Measurements from ENCODE around the gene PPARA.

DNA sequence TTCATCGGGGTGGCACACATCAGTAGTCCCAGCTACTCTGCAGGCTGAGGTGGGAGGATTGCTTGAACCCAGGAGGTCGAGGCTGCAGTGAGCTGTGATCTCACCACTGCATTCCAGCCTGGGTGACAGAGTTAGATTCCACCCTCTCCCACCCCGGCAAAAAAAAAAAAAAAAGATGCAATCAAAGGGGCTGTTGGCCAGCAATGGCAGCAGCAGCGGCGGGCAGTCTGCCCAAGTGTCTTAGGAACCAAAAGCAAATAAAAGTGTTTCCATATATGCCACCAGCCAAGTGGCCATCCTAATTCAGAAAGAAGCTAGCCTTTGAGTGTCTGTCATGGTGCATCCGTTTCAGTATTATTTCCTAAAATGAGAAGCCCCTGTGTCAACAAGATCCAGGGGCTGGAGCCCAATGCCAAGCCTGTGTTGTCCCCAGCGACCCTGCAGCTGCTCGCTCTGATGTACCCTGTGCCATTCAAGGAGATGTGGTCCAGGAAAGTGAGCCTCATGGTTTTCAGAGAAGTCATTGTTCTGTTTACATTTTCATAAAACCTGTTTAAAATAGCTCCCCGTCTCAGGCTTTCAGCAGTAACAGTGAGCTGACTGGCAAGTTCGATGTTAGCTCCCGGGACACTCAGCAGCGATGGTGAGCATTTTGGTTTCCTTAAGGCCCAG is 87.3 kb downstream of the PPARA start:
- TF ChIP-seq, protein P1, sequence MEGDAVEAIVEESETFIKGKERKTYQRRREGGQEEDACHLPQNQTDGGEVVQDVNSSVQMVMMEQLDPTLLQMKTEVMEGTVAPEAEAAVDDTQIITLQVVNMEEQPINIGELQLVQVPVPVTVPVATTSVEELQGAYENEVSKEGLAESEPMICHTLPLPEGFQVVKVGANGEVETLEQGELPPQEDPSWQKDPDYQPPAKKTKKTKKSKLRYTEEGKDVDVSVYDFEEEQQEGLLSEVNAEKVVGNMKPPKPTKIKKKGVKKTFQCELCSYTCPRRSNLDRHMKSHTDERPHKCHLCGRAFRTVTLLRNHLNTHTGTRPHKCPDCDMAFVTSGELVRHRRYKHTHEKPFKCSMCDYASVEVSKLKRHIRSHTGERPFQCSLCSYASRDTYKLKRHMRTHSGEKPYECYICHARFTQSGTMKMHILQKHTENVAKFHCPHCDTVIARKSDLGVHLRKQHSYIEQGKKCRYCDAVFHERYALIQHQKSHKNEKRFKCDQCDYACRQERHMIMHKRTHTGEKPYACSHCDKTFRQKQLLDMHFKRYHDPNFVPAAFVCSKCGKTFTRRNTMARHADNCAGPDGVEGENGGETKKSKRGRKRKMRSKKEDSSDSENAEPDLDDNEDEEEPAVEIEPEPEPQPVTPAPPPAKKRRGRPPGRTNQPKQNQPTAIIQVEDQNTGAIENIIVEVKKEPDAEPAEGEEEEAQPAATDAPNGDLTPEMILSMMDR (IDR thresholded peaks at IDR 0.05; ENCODE audit: insufficient read depth, low read depth, low read length): no peak
- no peak for TF ChIP-seq EZH2 (IDR thresholded peaks at IDR 0.05; ENCODE audit: insufficient read depth, low read length)

Data from astrocyte (in vitro differentiated cells and primary cell).